ENCODE data around the gene TUSC2.

TUSC2 gene

DNA sequence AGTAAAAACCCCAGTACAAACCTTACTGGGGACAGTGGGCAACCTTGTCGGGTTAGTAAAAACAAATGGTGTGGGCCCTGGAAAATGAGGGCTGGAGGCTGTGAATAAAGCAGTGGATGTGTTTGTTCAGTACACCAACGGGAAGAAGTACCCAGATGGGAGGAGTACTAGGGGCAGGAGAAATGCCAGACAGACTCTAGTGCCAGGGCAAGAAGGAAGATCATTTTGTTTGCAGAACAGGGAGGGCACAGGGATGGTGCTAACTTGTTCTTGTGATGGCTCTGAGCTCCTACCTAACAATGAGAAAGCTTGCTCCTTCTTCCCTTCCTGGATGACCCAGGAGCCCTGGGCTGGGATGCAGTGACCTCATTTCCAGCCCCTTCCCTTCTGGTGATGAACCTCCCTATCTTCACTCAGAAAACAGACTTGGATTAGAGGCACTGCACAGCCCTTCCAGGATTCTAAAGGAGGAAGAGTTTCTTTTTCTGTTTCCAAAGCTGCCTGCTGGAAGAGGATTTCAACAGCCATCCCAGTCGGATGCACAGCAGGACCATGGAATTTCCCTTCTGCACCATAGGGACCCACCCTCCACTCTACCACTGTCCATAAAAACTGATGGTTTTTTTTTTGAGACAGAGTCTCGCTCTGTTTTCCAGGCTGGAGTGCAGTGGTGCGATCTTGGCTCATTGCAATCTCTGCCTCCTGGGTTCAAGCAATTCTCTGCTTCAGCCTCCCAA, 6.5 kb upstream of the TUSC2 start:
- TF ChIP-seq, protein P1, sequence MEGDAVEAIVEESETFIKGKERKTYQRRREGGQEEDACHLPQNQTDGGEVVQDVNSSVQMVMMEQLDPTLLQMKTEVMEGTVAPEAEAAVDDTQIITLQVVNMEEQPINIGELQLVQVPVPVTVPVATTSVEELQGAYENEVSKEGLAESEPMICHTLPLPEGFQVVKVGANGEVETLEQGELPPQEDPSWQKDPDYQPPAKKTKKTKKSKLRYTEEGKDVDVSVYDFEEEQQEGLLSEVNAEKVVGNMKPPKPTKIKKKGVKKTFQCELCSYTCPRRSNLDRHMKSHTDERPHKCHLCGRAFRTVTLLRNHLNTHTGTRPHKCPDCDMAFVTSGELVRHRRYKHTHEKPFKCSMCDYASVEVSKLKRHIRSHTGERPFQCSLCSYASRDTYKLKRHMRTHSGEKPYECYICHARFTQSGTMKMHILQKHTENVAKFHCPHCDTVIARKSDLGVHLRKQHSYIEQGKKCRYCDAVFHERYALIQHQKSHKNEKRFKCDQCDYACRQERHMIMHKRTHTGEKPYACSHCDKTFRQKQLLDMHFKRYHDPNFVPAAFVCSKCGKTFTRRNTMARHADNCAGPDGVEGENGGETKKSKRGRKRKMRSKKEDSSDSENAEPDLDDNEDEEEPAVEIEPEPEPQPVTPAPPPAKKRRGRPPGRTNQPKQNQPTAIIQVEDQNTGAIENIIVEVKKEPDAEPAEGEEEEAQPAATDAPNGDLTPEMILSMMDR (IDR thresholded peaks at IDR 0.05; ENCODE audit: low read depth, low read length, missing control alignments), result no peak
- DNase-seq (ENCODE audit: low read depth), result no peak
- no peak overlapping the region for H3K4me3 ChIP-seq (ENCODE audit: low read depth, low read length)

DNA sequence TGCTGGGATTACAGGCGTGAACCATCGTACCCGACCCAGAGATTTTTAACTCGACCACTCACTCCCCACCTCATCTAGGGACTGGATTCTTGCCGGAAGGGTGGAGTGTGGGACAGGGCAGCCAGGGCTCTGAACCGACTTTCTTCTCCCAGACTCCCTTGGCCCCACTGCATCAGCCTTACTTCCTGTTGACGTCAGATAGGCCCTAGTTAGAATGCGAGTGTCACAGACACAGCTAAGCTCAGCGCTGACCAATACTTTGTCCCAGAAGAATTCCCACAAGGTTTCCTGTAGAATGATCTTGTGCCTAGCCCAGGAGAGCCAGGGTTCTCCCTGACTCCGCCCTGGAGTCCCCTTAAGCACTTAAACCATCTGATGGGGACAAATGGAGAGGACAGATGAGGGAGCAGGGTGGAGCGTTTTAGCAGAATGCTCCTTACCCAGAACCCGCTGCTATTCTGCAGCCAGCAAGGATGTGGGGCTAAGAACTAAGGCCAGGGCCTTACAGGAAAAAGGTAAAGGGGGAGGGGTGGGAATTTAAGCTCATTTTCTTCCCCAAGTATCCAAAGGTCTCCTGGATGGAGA, 5.8 kb upstream of the TUSC2 start:
- no peak overlapping the region for H3K4me3 ChIP-seq (ENCODE audit: low read depth, low read length)
- TF ChIP-seq, protein P1 (IDR thresholded peaks at IDR 0.05; ENCODE audit: low read depth, low read length, missing control alignments), result no peak
- DNase-seq (ENCODE audit: low read depth), result no peak

DNA sequence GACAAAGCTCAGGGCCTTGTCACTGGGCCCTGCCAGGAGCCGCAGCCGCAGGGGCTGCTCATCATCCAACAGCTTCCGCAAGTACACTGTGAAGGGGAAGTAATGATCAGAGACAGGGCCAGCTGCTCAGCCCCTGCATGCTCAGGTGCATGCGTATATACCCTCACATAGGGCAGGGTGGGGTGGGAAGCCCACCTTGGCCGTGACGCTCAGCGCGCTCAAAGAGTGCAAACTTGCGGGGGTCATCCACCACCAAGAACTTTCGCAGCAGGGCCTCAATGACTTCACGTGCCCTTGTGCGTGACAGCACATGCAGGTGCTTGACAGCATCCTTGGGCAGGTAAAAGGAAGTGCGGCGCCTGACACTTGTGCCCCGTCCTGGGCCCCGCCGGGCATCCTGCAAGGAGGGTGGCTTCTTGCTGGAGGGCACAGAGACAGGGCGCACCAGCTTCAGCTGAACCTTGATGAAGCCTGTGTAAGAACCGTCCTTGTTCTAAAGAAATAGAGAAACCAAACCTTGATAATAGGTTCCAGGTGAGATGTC, 3.4 kb upstream of the TUSC2 start:
- TF ChIP-seq, protein P1 (IDR thresholded peaks at IDR 0.05; ENCODE audit: low read depth, low read length, missing control alignments), result no peak

DNA sequence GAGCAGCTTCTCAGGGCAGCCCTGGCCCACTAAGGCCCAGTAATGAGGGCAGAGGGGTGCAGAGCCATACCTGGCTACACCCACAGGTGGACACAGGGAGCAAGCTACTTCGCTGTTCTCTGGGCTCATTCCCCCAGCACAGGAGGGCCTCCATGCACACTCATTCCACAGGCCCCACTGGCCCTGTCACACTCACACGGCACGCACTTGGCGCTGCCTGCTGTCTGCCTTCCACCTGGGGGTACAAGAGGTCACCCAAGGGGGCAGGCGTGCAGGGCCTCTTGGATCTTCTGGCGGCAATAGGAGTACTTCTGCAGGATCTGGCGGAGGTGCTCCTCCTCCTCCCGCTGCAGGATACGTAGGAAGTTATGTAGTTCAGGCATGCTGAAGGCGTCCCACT, 2.3 kb upstream of the TUSC2 start:
- TF ChIP-seq, protein P1 (IDR thresholded peaks at IDR 0.05; ENCODE audit: low read depth, low read length, missing control alignments), result no peak
- H3K4me3 ChIP-seq (ENCODE audit: low read depth, low read length), result no peak overlapping the region
- DNase-seq (ENCODE audit: low read depth), result no peak

More for the DNA sequence above, 3.4 kb upstream of the TUSC2 start:
- H3K4me3 ChIP-seq (ENCODE audit: low read depth, low read length), result no peak overlapping the region
- DNase-seq (ENCODE audit: low read depth), result no peak

DNA sequence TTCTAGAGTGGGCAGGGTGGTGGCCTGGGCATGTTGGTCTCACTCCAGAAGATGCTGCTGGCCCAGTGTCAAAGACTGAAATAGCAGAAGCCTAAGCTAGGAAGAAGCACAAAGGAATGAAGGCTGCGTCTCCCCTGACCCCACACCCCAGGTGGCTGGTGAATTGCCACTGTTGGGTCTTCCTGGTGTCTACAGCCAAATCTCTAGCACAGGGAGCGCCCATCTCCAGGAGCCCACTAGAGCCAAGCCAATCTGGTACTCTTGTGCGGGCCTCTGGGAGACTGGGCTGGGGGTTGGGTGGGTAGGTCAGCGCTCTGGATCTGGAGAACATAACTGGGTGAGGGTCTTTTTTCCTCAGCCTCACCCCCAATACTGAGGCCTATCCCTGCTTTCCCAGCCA, 894 bp downstream of the TUSC2 start:
- TF ChIP-seq, protein P1 (IDR thresholded peaks at IDR 0.05; ENCODE audit: low read depth, low read length, missing control alignments), result no peak
- DNase-seq (ENCODE audit: low read depth), result no peak
- peak overlapping the region; percentile 89 for H3K4me3 ChIP-seq (ENCODE audit: low read depth, low read length)

DNA sequence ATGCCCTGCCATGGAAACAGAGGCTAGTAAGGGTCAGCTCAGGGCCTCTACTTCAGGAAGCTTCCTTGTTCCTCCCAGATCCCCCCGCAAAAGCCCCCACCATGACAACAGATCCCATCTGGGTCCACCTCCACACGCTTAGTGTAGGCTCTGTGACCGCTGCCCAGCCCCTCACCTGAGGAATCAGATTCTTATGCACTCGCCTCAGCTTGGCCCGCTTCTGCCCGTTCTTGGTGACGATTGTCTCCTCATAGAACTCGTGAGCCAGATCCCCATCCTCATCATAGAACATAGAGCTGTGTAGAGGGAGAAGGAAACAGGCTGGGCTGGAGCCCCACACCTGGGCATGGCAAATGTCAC, 1.9 kb downstream of the TUSC2 start:
- H3K4me3 ChIP-seq (ENCODE audit: low read depth, low read length), result no peak overlapping the region
- TF ChIP-seq, protein P1 (IDR thresholded peaks at IDR 0.05; ENCODE audit: low read depth, low read length, missing control alignments), result no peak
- DNase-seq (ENCODE audit: low read depth), result no peak
